Ovary (tissue), 9 donors: ENCODE results near the gene LRP1B. TPM values are rescaled to one million over a fixed set of nuclear protein-coding genes. Genes with fewer than 3 reads are reported as not detected.

Experiments used
- DNase-seq, 5 donors: peaks; one replicate each; pipeline ENCODE4 v3.0.0-alpha.2; 2019 to 2020
- H3K27ac ChIP-seq, 2 donors: fragments of 200-600 bp; one replicate each; pipeline versions ENCODE4 v1.5.1 to v1.8.0; 2019 to 2022
- H3K27me3 ChIP-seq: fragments of 200-600 bp; one replicate; pipeline ENCODE4 v1.8.0; 2022
- H3K36me3 ChIP-seq: fragments of 200-600 bp; sonication (generic); one replicate; pipeline ENCODE4 v1.5.1; 2019
- H3K4me1 ChIP-seq: one replicate; pipeline ENCODE4 v1.8.1; 2013; ENCODE audit warnings: mild to moderate bottlenecking, moderate library complexity; ENCODE audit not compliant: insufficient read depth
- H3K4me3 ChIP-seq: fragments of 200-600 bp; sonication (generic); one replicate; pipeline ENCODE4 v1.5.1; 2017
- H3K9me3 ChIP-seq, 2 donors: fragments of 200-600 bp in 1 of 2; sonication (generic) in 1 of 2; one replicate each; pipeline versions ENCODE4 v1.5.1 to v1.8.1; 2013 to 2019; ENCODE audit warnings: mild to moderate bottlenecking in 1 of 2, moderate library complexity in 1 of 2
- CTCF ChIP-seq, 3 donors: fragments of 450-650 bp in 2 of 3; fragments of 200-600 bp in 1 of 3; IDR thresholded peaks; one replicate each; pipeline versions ENCODE4 v1.5.1 to v1.8.0; 2016 to 2022; ENCODE audit warnings: antibody characterized with exemption in 3 of 3, mild to moderate bottlenecking in 1 of 3
- EP300 ChIP-seq: sonication (generic); formaldehyde crosslinking; IDR thresholded peaks from one replicate; pipeline ENCODE4 v1.6.1; 2017; ENCODE audit warnings: antibody characterized with exemption
- POLR2A ChIP-seq: fragments of 450-650 bp; IDR thresholded peaks from one replicate; pipeline ENCODE4 v1.6.1; 2017; ENCODE audit warnings: antibody characterized with exemption, mild to moderate bottlenecking, moderate library complexity
- WGBS, 3 donors: extraction: QIAGEN DNeasy Blood & Tissue Kit in 1 of 3; methylation state at CpG; one replicate each; pipeline versions ENCODE4 v1.1.5 to v1.1.7; 2013 to 2017; 5-methylcytosine and 5-hydroxymethylcytosine counted together
- intact Hi-C, 4 donors: fragments of 100-400 bp; cut with DNase I; formaldehyde crosslinking; loops; one replicate each; pipeline versions ENCODE4 v1.11.0 to v1.15.1; 2022 to 2023
- polyA plus RNA-seq, 2 donors: library from polyadenylated mRNA; stranded (reverse); fragments of 200-250 nt in 1 of 2; fragments of 350-450 nt in 1 of 2; fragmentation: Illumina TruSeq in 1 of 2; extraction: RNeasy Lipid Tissue Mini Kit (QIAGEN cat#74804) in 1 of 2; gene quantifications; one replicate each; pipeline ENCODE4 v1.2.3, GENCODE V29; 2013 to 2014
- total RNA-seq, 7 donors: library from RNA; depleted of rRNA in 2 of 7; stranded (reverse); fragments of >200 nt in 2 of 7; fragmentation: NEBNext Ultra II Directional in 3 of 7; extraction: Animal tissue kit (Norgen Biotek cat#: 25700) in 3 of 7; gene quantifications; one replicate each; pipeline versions ENCODE4 v1.1.0 to v1.2.4, GENCODE V29; 2016 to 2023
- donor health status: DM: no; HTN: no; CAD: no; lungs with moderate emphysema.
- donor health status: DM: no; HTN: no; CAD: no.
- donor health status: Bipolar disorder and iron deficiency.
- donor health status: DM: yes; HTN: yes; CAD: no.
- donor health status: DM: no; HTN: no; CAD: no.
- donor health status: DM: yes; HTN: yes; CAD: no.

The LRP1B gene
- total and polyA plus RNA-seq, 9 donors: 0.08 to 2.6 (median 0.37) TPM

- no peaks in the 10 kb centered on the region for H3K9me3 ChIP-seq
- intact Hi-C loops: no loop called here
- no peak overlapping the region for H3K4me3 ChIP-seq
- H3K4me1 ChIP-seq: no peaks in the 10 kb centered on the region
- 87 to 89% (median 88%) methylated on average over 4 of the region's 4 CpGs for WGBS, 3 donors
- no peaks in the 10 kb centered on the region for H3K27me3 ChIP-seq
- TF ChIP-seq EP300 (no peak), POLR2A (no peak), CTCF (IDR thresholded peaks at IDR 0.05) (no peak)
- no peak for DNase-seq
- H3K36me3 ChIP-seq: no peaks in the 10 kb centered on the region
- no peak overlapping the region for H3K27ac ChIP-seq
Measured at GRCh38 chr2:141557329-141558095, 573.3 kb downstream of the LRP1B start.

- Histone ChIP-seq H3K27ac (no peak overlapping the region), H3K4me3 (no peak overlapping the region), H3K36me3 (no peaks in the 10 kb centered on the region), H3K27me3 (no peaks in the 10 kb centered on the region), H3K4me1 (no peaks in the 10 kb centered on the region), H3K9me3 (no peaks in the 10 kb centered on the region)
- intact Hi-C loops: no loop called here
- DNase-seq: no peak
- TF ChIP-seq EP300: no peak
- no peak for TF ChIP-seq CTCF (IDR thresholded peaks at IDR 0.05)
- no peak for TF ChIP-seq POLR2A
- 27 to 51% (median 49%) methylated on average over 5 of the region's 5 CpGs for WGBS, 3 donors
Measured at GRCh38 chr2:141555876-141556470, 574.8 kb downstream of the LRP1B start.

- no peaks in the 10 kb centered on the region for H3K4me1 ChIP-seq
- no peak for TF ChIP-seq EP300
- TF ChIP-seq CTCF (IDR thresholded peaks at IDR 0.05): no peak
- no peak for TF ChIP-seq POLR2A
- WGBS, 3 donors: 18 to 22% (median 22%) methylated on average over 3 of the region's 3 CpGs
- H3K36me3 ChIP-seq: no peaks in the 10 kb centered on the region
- intact Hi-C loops: no loop called here
- H3K27ac ChIP-seq: no peak overlapping the region
- no peak overlapping the region for H3K4me3 ChIP-seq
- H3K9me3 ChIP-seq: no peaks in the 10 kb centered on the region
- H3K27me3 ChIP-seq: no peaks in the 10 kb centered on the region
- no peak for DNase-seq
Measured at GRCh38 chr2:141554810-141555209, 576.0 kb downstream of the LRP1B start.

DNA sequence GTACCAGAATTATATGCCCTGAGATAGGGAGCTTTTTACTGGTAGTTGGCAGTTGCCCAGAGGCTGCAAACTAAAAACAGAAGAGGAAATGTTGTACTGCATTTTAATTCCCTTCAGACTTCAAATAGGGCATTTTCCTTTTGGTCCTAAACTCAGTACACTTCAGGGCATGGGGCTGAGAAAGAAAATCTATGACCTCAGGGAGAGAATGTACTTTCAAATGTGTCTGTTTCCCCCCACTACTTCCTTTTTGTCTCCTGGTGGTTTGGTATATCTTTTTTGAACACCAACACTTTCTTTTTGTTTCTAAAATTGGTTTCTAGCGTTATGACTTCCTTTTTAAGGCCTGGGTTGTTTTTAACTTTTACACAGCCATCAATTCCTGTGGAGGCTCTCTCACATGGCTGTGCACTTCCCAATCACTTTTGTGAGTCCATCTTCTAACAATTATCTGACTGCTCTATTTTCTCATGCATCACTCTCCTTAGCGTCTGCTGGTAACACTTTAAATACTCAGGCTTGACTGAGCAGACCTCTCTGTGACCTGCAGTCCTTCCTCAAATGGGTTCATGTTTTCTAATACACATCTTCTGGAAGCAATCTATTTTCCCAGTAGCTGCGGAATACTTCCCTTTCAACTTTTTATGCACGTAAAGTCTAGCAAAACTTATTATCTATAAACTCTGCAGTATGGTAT, 596.0 kb downstream of the LRP1B start:
- H3K9me3 ChIP-seq: no peaks in the 10 kb centered on the region
- no peaks in the 10 kb centered on the region for H3K4me1 ChIP-seq
- no peak overlapping the region for H3K27ac ChIP-seq
- WGBS, 3 donors: 65 to 72% (median 66%) methylated on average over 4 of the region's 4 CpGs
- DNase-seq: no peak
- no peaks in the 10 kb centered on the region for H3K36me3 ChIP-seq
- intact Hi-C loops: no loop called here
- H3K4me3 ChIP-seq: no peak overlapping the region
- no peaks in the 10 kb centered on the region for H3K27me3 ChIP-seq
- TF ChIP-seq EP300: no peak
